Mucosa of rectum (tissue), 2 donors: ENCODE data around the gene BICC1.

Source experiments
- H3K27ac ChIP-seq, 2 donors: one replicate each; pipeline ENCODE4 v1.7.0; 2013; ENCODE audit warnings: inconsistent platforms in 2 of 2, low read depth in 2 of 2, low read length in 2 of 2
- H3K27me3 ChIP-seq, 2 donors: one replicate each; pipeline ENCODE4 v1.7.0; 2013; ENCODE audit warnings: low read length in 2 of 2; ENCODE audit not compliant: control insufficient read depth in 2 of 2, insufficient read depth in 2 of 2
- H3K36me3 ChIP-seq, 2 donors: one replicate each; pipeline ENCODE4 v1.7.0; 2013; ENCODE audit warnings: low read length in 2 of 2; ENCODE audit not compliant: control insufficient read depth in 2 of 2, insufficient read depth in 2 of 2
- H3K4me1 ChIP-seq, 2 donors: one replicate each; pipeline ENCODE4 v1.7.0; 2013; ENCODE audit warnings: low read length in 2 of 2, mild to moderate bottlenecking in 1 of 2; ENCODE audit not compliant: control insufficient read depth in 2 of 2, insufficient read depth in 2 of 2
- H3K4me3 ChIP-seq, 2 donors: one replicate each; pipeline ENCODE4 v1.7.0; 2013; ENCODE audit warnings: low read length in 2 of 2
- H3K9ac ChIP-seq, 2 donors: one replicate each; pipeline ENCODE4 v1.7.0; 2013; ENCODE audit warnings: low read length in 2 of 2, low read depth in 1 of 2, mild to moderate bottlenecking in 1 of 2
- H3K9me3 ChIP-seq, 2 donors: one replicate each; pipeline ENCODE4 v1.7.0; 2013; ENCODE audit warnings: low read length in 2 of 2; ENCODE audit not compliant: control insufficient read depth in 2 of 2
- donor health status: healthy.
- donor health status: Normal muscosa, but diverticular disease.

BICC1 gene

GRCh38 chr10:58644311-58644710 lies 131.6 kb downstream of the BICC1 start:
- H3K9me3 ChIP-seq = no peaks in the 10 kb centered on the region
- no peak overlapping the region for H3K27ac ChIP-seq
- H3K9ac ChIP-seq = no peak overlapping the region
- H3K4me3 ChIP-seq = no peak overlapping the region
- no peaks in the 10 kb centered on the region for H3K27me3 ChIP-seq
- no peaks in the 10 kb centered on the region for H3K36me3 ChIP-seq
- H3K4me1 ChIP-seq = no peaks in the 10 kb centered on the region

- H3K27me3 ChIP-seq = no peaks in the 10 kb centered on the region
- H3K4me3 ChIP-seq = no peak overlapping the region
- H3K27ac ChIP-seq = no peak overlapping the region
- no peaks in the 10 kb centered on the region for H3K36me3 ChIP-seq
- no peak overlapping the region for H3K9ac ChIP-seq
- no peaks in the 10 kb centered on the region for H3K4me1 ChIP-seq
- H3K9me3 ChIP-seq = no peaks in the 10 kb centered on the region
These were observed 132.9 kb downstream of the BICC1 start for GRCh38 chr10:58645416-58646146.

- Histone ChIP-seq H3K27me3 (no peaks in the 10 kb centered on the region), H3K36me3 (no peaks in the 10 kb centered on the region), H3K9me3 (no peaks in the 10 kb centered on the region), H3K27ac (no peak overlapping the region), H3K9ac (no peak overlapping the region), H3K4me1 (no peaks in the 10 kb centered on the region), H3K4me3 (no peak overlapping the region)
These were observed 134.9 kb downstream of the BICC1 start for GRCh38 chr10:58647376-58648112.

- Histone ChIP-seq H3K9me3 (no peaks in the 10 kb centered on the region), H3K36me3 (no peaks in the 10 kb centered on the region), H3K27me3 (no peaks in the 10 kb centered on the region), H3K9ac (no peak overlapping the region), H3K4me1 (no peaks in the 10 kb centered on the region), H3K4me3 (no peak overlapping the region), H3K27ac (no peak overlapping the region)
These were observed 135.5 kb downstream of the BICC1 start for GRCh38 chr10:58648131-58648530.

- Histone ChIP-seq H3K4me3 (no peak overlapping the region), H3K27ac (no peak overlapping the region), H3K9me3 (no peaks in the 10 kb centered on the region), H3K4me1 (no peaks in the 10 kb centered on the region), H3K9ac (no peak overlapping the region), H3K36me3 (no peaks in the 10 kb centered on the region), H3K27me3 (no peaks in the 10 kb centered on the region)
These were observed 138.4 kb downstream of the BICC1 start for GRCh38 chr10:58651040-58651439.

- Histone ChIP-seq H3K4me3 (no peak overlapping the region), H3K27me3 (no peaks in the 10 kb centered on the region), H3K36me3 (no peaks in the 10 kb centered on the region), H3K4me1 (no peaks in the 10 kb centered on the region), H3K9ac (no peak overlapping the region), H3K27ac (no peak overlapping the region), H3K9me3 (no peaks in the 10 kb centered on the region)
These were observed 139.1 kb downstream of the BICC1 start for GRCh38 chr10:58651742-58652141.

GRCh38 chr10:58653139-58653538 lies 140.5 kb downstream of the BICC1 start:
- Histone ChIP-seq H3K27ac (no peak overlapping the region), H3K36me3 (no peaks in the 10 kb centered on the region), H3K4me3 (no peak overlapping the region), H3K9ac (no peak overlapping the region), H3K4me1 (no peaks in the 10 kb centered on the region), H3K9me3 (no peaks in the 10 kb centered on the region), H3K27me3 (no peaks in the 10 kb centered on the region)

GRCh38 chr10:58660575-58661255 lies 148.0 kb downstream of the BICC1 start:
- no peaks in the 10 kb centered on the region for H3K27me3 ChIP-seq
- no peak overlapping the region for H3K27ac ChIP-seq
- H3K9me3 ChIP-seq = no peaks in the 10 kb centered on the region
- H3K36me3 ChIP-seq = no peaks in the 10 kb centered on the region
- no peak overlapping the region for H3K4me3 ChIP-seq
- no peaks in the 10 kb centered on the region for H3K4me1 ChIP-seq
- no peak overlapping the region for H3K9ac ChIP-seq

- H3K4me3 ChIP-seq = no peak overlapping the region
- no peaks in the 10 kb centered on the region for H3K9me3 ChIP-seq
- H3K9ac ChIP-seq = no peak overlapping the region
- H3K27me3 ChIP-seq = no peaks in the 10 kb centered on the region
- no peak overlapping the region for H3K27ac ChIP-seq
- H3K36me3 ChIP-seq = no peaks in the 10 kb centered on the region
- H3K4me1 ChIP-seq = no peaks in the 10 kb centered on the region
These were observed 148.7 kb downstream of the BICC1 start for GRCh38 chr10:58661336-58661735.

- Histone ChIP-seq H3K27me3 (no peaks in the 10 kb centered on the region), H3K9ac (no peak overlapping the region), H3K4me3 (no peak overlapping the region), H3K27ac (no peak overlapping the region), H3K9me3 (no peaks in the 10 kb centered on the region), H3K4me1 (no peaks in the 10 kb centered on the region), H3K36me3 (no peaks in the 10 kb centered on the region)
These were observed 149.2 kb downstream of the BICC1 start for GRCh38 chr10:58661902-58662301.
